Stimulated activated CD8-positive, alpha-beta memory T cell treated with anti-CD3 and anti-CD28 coated beads, Interleukin-7, amount 100 ng/mL, for 24 hours (primary cell): ENCODE data around the gene IL10.
"Not testable (repeated sequence)": the region's sequence is repeated elsewhere in the genome, so short reads cannot be mapped to it uniquely, and the experiment has no call there.

Experiments
- DNase-seq: peaks from one replicate; pipeline ENCODE4 v3.0.0-alpha.2; 2020; ENCODE audit warnings: low read depth

The IL10 gene

DNA sequence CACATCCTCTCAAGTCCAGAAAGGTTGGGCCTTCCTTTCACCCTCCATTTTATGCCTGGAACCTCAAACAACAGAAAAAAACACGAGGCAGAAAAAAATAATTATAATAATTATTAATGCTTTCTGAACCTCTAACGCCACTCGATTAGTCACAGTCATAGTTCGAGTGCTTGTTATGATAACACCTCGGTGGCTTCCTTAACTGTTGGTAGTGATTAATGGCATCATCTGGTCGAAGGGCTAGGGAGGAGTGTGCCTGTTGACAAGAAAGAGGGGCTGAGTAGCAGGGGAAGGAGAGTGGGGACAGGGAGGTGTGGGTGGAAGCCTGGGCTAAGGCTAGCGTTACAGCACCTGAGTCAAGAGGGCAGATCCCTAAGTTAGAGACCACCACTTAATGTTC lies 21.3 kb upstream of the IL10 start:
- DNase-seq, result no peak

DNA sequence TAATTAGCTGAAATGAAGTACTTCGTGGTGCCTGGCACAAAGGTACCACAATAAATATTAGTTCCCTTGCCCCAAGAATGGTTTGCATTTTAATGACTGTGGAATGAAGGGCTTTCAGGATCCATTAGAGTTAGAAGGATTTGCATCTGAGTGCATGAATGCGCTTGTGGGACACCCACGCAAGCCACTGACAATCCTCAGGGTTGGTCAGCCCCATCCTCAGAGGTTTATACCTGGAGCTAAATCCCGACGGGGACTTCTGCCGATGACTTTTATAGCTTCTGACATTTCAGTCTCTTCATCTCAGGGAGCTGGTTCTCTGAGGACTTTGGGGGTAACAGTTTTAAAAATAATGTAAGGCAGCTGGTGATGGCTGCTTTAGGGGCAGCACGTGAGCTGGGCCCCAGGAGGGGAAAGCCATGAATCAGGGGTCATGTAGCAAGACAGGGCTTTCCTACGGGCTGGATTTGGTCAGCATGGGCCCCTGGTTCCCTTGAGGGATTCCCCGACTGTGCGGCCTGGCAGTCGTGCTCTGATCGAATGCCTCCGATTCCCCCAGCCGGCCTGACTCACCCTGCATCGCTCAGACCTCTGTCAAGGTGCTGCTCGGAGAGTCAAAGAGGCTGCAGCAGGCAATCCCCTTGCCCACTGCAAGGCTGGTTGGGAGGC lies 20.8 kb upstream of the IL10 start:
- no peak for DNase-seq

DNA sequence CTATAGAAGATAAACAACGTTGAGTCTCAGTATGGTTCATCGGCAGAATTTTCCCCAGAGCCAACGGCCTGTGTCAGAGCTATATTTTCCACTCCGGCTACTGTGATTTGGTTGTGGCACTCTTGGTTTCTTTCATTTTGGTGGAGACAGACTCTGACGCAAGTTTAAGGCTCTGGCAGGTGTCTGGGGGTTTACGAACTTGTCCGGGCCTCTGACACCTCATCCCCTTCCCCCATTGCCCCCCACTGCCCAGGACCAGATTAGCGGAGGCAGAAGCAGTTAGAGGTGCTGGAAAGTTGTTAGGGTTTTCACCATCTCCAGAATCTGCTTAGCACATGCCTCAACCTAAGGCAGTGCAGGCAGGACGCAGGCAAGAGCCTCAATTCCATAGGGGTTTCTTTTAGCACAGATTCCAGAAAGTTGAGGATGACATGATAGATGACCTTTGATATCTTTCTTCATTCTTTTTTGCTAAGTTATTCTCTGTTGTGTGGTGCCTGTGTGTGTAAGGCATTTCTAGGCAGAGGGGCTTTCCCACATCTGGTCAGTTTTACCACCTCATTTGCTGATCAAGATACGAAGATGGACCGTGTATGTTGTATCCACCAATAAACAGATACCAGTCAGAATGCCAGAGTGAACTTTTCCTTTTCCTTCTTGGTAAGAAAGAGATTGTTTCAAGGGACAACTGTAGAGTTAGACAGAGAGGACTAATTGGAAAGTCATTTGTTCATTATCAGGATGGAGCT lies 18.4 kb upstream of the IL10 start:
- DNase-seq, result no peak

DNA sequence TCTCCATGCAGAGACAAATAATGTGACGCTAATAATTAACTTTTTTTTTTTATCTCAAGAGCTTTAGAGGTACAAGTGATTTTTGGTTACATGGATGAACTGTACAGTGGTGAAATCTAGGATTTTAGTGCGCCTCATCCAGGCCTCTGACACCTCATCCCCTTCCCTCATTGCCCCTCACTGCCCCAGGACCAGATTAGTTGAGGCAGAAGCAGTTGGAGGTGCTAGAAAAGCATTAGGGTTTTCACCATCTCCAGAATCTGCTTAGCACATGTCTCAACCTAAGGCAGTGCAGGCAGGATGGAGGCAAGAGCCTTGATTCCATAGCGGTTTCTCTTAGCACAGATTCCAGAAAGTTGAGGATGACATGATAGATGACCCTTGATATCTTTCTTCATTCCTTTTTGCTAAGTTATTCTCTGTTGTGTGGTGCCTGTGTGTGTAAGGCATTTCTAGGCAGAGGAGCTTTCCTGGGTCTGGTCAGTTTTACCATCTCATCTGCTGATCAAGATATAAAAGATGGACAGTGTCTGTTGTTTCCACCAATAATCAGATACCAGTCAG lies 16.3 kb upstream of the IL10 start:
- DNase-seq, result no peak

DNA sequence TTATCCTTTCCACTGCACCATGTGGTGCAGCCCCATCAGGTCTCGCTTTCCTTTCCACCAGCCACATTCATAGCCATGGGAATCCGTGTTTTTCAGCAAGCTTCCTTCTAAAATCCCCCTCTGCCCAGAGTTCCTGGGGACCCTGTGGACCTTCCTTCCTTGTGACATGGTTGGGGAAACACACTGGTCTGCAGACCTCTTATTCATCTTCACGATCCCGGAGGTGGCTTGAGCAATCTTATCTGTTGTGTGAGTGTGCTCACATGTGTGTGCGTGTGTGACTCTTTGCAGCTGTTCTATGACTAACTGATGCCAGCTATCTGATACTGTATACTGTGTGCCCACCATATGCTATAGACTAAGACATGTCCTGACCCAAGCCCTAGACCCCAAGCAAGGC lies 15.6 kb upstream of the IL10 start:
- no peak for DNase-seq

DNA sequence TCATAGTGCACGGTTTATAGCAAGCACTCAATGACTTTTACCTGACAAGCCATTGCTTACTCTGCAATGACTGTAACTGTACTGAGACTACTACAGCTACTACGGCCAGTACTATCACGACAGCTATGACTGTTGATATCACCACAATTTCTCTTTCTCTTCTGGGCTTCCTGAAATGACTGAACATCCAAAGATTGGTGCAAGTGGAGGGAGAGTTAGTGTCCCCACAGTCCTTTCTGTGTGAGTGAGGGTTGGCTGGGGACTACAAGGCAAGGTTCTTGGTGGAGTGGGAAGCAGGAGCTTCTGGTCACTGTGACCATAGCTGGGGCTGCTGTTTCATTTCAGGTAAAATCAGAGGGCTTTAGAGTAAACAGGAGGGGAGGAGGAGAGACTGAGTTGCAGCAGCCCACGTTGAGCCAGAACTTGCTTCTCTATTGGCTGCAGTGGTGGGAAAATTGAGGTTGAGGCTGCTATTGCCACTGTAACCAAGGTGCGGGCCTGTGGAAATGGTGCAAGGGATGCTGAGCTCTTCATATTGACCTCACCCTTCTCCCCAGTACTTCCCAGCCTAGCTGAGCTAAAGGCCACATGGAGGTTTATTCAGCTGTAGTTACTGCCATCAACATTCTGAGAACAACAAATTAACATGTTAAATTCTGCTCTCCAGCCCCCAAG lies 14.1 kb upstream of the IL10 start:
- DNase-seq, result no peak

GRCh38 chr1:206785182-206785765 lies 13.0 kb upstream of the IL10 start:
- no peak for DNase-seq

DNA sequence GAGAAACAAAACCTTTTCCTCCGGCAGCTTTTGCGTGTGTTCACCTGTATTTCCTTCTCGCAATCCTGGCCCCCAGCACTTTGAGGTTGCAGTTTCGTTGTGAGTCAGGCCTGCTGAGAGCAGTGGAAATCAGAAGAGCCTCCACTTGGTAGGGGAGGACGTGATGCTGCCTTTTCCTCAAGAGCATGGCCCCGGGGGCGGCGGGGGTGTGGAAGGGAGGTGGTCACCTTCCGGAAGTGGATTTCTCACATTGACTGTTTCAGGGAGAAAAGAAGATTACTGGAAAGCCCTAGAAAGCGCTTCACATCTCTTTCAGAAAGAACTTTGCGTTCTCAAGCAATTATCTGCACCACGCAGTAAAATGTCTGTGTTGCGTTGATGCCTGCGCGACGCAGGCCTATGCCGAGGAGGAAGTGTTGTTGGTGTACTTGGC lies 12.2 kb upstream of the IL10 start:
- DNase-seq, result peak; percentile 76

DNA sequence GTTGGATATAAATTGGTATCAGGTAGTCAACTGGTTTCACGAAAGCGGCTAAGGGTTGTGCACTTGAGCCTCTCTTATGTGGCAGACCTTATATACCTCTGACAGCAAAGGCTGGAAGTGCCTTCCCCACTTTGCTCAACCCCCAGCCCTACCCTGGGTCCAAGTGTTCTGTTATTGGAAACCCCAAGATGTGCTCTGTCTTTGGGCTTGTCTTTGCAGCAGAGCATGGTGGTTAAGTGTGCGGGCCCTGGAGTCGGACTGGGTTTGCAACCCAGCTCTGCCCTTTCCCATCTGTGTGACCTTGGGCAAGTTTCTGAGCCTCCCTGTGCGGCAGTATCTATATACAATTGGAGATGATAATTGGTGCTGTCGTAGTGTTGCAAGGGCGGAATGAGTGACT lies 11.2 kb upstream of the IL10 start:
- no peak for DNase-seq

DNA sequence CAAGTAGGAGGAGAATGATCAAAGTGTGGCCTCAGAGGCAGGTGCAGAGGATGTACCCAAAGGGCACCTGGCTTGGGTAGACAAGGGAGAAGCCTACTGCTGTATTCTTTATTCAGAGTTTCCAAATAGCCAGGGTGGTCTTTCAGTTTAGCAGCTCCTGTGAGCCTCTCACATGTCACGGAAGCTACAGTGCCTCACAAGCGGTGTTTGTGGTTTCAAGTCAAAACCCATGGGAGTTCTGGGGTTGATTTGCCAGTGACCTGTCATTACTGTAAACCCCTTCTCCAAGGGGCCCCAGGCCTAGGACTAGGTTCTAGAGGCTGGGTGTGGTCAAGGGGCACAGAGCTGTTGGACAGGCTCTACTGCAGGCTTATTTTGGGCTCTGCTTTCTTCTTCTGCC lies 10.2 kb upstream of the IL10 start:
- no peak for DNase-seq

DNA sequence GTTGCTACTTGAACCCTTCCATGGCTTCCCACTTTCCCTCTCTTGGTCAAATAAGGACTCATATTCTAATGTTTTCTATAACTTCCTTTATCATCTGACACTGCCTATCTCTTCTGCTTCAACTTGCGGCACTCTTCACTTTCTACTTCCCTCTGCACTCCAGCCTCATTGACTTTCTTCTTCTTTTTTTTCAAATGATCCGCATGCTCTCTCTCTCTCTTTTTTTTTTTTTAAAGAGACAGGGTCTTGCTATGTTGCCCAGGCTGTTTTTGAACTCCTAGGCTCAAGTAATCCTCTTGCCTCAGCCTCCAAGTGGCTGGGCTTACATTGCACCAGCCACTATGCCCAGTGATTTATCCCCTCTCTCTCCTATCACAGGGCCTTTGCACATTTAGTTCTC lies 7.3 kb upstream of the IL10 start:
- no peak for DNase-seq

DNA sequence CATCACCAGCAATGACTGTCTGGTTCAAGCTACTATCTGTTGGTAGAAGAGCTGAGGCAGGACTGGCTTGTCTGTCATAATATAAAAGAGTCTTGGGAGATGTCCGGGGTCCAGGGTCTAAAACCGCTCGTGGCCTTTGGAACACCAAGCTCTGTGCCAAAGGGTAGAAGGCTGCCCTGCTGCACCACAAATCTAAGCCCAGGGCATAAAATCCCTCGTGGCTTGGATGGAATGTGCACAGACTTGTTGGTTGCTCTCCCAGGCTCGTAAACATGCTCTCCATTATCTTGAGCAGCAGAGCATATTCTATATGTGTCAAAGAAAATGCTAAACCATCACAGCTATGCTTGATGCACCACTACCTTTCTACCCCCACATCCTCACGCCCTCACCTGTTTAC lies 6.6 kb upstream of the IL10 start:
- DNase-seq, result not testable (repeated sequence)

- no peak for DNase-seq
These were observed 5.7 kb upstream of the IL10 start for GRCh38 chr1:206778031-206778430.

- no peak for DNase-seq
These were observed 3.9 kb upstream of the IL10 start for GRCh38 chr1:206776229-206776628.

- no peak for DNase-seq
These were observed 1.8 kb upstream of the IL10 start for GRCh38 chr1:206774093-206774492.

GRCh38 chr1:206771338-206771692 lies 979 bp downstream of the IL10 start:
- no peak for DNase-seq

DNA sequence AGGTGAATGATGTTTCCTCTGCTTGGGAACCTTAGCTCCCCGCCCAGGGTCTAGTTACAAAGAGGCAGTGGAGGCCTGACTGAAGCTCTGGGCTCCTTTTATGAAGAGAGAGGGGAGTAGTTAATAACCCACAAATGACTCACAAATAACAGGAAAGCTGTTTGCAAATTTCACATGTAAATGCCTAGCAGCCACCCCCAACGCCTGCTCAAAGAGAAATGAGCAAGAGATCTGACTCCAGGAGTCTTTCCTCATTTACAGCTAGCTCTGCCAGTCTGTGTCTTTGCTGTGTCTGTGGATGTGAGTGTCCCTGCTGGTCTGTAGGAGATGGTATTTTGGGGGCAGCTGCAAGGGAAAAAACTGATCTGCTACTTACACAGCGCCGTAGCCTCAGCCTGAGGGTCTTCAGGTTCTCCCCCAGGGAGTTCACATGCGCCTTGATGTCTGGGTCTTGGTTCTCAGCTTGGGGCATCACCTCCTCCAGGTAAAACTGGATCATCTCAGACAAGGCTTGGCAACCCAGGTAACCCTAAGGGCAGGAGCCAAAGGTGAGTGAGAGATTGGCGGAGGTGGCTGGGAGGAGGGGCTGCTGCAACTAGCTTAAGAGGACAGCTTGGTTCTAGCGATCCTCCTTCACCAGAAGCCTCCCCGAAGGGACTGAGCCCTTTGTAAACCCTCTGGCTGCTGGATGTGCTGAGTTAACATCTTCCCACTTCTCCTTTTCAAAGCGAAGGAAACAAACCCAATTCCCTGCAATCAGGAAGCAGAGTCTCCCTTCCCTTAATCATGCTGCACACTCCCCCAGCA lies 1.6 kb downstream of the IL10 start, which contains the start of gene IL19:
TSS of gene IL19 (plus strand) at position 243 of the 807 bp plus-strand sequence. CDS start 65,890 bp downstream, outside the sequence.
- no peak for DNase-seq

DNA sequence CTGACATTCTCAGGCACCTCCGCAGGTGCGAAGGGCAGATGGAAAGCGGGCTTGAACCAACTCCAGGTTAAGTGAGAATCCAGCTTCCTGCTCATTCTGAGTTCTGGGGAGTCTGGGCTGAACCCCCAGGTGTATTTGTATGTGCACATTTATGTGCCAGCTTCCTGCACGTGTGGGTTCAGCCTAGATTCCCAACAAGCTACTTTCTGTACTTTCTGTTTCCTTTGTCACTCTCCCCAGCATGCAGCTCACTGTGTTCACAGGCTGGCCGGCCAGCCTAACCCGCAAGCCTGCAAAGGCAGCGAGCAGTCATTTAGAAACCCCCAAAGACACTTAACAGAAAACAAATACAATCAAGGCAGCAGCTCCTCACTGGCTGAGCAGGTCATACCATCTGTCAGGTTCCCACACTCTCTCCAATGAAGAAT lies 3.0 kb downstream of the IL10 start:
- no peak for DNase-seq

DNA sequence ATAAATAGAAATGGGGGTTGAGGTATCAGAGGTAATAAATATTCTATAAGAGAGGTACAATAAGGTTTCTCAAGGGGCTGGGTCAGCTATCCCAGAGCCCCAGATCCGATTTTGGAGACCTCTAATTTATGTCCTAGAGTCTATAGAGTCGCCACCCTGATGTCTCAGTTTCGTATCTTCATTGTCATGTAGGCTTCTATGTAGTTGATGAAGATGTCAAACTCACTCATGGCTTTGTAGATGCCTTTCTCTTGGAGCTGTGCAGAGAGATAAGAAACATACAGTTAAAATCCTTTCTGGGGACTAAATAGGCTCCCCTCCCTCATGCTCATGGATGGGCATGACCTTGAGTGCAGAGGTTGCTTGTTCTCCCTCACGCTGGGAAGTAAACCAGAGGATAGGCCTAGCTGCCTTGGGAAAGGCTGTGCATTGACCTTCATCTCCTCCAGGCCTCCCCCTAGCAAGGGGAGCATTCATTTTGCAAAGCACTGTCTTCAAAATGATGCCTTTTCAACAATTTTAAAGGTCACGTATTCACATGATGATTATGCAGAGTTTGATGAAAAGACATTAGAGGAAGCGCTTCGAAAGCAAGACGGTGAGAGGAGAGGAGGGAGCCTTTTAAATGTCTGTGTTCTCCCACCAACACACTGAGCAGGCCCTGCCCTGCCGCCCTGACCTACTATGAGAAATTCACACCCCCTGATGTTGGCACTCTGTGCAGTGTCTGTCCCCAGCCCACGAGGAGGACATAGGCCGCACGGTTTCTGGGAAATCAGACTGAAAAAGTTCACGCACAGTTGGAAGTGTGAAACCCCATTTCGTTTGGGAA lies 3.6 kb downstream of the IL10 start:
- no peak for DNase-seq

GRCh38 chr1:206766251-206766856 lies 5.9 kb downstream of the IL10 start:
- DNase-seq, result peak; percentile 37
